ENCODE data around the gene SLC26A9. TPM values are rescaled to one million over a fixed set of nuclear protein-coding genes. Genes with fewer than 3 reads are reported as not detected.

Gene SLC26A9
- total RNA-seq, 1 donor from 2014 or later: not detected

DNA sequence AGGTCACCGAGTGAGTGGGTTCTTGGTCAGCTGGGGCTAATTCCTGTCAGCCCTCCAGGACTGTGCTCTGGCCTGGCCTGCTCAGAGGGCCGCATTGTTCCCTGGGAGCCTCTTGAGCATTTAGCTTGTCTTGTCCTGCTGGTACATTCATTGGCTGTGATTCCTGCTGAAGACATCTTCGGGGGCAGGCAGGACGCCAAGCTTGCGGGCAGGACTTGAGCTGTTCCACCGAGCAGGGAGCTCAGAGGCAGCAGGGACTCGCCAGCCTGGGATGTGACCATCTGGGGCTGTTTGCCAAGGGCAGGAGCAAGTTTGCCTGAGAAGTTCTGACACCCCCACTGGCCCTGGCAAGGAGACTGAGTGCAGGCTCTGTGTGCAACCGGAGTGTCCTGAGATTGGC is 7.0 kb upstream of the SLC26A9 start:
- peak; percentile 69 for DNase-seq (ENCODE audit: low read depth)
- peak; percentile 43 for FAIRE-seq
- H3K27me3 ChIP-seq (ENCODE audit: control insufficient read depth, insufficient read depth, low read length): peaks cover 20% of the 10 kb centered on the region
- TF ChIP-seq, protein P1, sequence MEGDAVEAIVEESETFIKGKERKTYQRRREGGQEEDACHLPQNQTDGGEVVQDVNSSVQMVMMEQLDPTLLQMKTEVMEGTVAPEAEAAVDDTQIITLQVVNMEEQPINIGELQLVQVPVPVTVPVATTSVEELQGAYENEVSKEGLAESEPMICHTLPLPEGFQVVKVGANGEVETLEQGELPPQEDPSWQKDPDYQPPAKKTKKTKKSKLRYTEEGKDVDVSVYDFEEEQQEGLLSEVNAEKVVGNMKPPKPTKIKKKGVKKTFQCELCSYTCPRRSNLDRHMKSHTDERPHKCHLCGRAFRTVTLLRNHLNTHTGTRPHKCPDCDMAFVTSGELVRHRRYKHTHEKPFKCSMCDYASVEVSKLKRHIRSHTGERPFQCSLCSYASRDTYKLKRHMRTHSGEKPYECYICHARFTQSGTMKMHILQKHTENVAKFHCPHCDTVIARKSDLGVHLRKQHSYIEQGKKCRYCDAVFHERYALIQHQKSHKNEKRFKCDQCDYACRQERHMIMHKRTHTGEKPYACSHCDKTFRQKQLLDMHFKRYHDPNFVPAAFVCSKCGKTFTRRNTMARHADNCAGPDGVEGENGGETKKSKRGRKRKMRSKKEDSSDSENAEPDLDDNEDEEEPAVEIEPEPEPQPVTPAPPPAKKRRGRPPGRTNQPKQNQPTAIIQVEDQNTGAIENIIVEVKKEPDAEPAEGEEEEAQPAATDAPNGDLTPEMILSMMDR (IDR thresholded peaks at IDR 0.05; ENCODE audit: insufficient read depth, low read length, severe bottlenecking): no peak
- no peak overlapping the region for H3K4me3 ChIP-seq (ENCODE audit: low read depth, low read length)
- no peaks in the 10 kb centered on the region for H3K36me3 ChIP-seq (ENCODE audit: control insufficient read depth, insufficient read depth, low read length)

DNA sequence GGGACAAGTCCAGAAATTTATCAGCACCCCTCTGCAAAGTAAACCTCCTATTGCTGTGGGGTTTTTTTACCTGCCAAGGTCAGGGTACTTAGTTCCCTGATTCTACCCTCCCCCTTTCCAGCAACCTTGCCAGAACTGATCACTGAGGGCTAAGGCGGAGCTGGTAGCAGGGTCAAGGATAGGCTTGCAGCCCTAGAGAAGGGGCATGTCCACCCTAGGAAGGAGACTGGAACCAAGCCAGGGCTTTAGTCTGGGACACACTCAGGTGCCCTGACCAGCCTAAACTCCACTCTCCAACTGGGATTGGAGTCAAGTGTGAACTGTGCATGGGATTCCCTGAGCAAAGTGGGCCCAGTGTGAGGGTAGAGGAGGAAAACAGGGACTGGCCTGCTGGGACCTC is 6.5 kb upstream of the SLC26A9 start:
- FAIRE-seq (no peak), DNase-seq (ENCODE audit: low read depth) (no peak)
- TF ChIP-seq, protein P1 (IDR thresholded peaks at IDR 0.05; ENCODE audit: insufficient read depth, low read length, severe bottlenecking): no peak
- Histone ChIP-seq H3K36me3 (ENCODE audit: control insufficient read depth, insufficient read depth, low read length) (no peaks in the 10 kb centered on the region), H3K27me3 (ENCODE audit: control insufficient read depth, insufficient read depth, low read length) (peaks cover 23% of the 10 kb centered on the region), H3K4me3 (ENCODE audit: low read depth, low read length) (no peak overlapping the region)

DNA sequence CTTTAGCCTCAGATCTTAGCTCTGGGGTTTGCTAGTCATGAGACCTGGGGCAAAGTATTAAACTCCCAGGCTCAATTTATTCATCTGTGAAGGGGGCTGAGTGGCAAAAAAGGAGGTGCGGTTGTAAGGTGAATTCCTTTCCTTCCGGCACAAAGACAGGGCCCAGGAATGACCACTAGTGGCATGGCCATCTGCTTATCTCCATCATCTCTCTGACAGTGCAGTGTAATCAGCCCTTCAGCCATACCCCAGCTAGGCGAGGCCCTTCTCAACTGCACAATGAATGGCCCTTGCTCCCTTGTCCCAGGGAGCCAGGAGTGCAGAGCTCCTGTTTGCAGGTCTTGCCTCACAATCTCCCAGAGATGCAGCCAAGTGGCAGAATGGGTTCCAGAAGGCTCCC is 5.6 kb upstream of the SLC26A9 start:
- DNase-seq (ENCODE audit: low read depth) (no peak), FAIRE-seq (no peak)
- H3K27me3 ChIP-seq (ENCODE audit: control insufficient read depth, insufficient read depth, low read length): peaks cover 28% of the 10 kb centered on the region
- H3K36me3 ChIP-seq (ENCODE audit: control insufficient read depth, insufficient read depth, low read length): no peaks in the 10 kb centered on the region
- TF ChIP-seq, protein P1 (IDR thresholded peaks at IDR 0.05; ENCODE audit: insufficient read depth, low read length, severe bottlenecking): no peak
- H3K4me3 ChIP-seq (ENCODE audit: low read depth, low read length): no peak overlapping the region

DNA sequence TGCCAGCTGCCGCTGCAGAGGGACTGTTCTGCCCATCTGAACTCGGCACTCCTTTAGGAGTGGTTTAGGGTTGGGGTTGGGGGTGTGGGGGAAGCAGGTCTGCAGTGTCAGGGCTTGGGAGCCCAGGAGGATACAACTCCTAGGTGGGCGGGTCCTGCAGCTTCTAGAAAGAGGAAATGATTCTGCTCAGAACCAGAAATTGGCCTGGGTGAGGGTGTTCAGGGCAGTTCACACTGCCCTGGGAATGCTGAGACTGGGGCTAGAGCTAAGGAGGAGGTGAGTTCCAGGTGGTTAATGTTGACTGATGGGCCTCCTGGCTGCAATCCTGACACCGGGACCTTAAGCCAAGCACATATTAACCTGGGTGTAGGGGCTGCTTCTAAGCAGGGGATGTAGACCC is 4.8 kb upstream of the SLC26A9 start:
- no peak for DNase-seq (ENCODE audit: low read depth)
- Histone ChIP-seq H3K27me3 (ENCODE audit: control insufficient read depth, insufficient read depth, low read length) (peaks cover 35% of the 10 kb centered on the region), H3K36me3 (ENCODE audit: control insufficient read depth, insufficient read depth, low read length) (no peaks in the 10 kb centered on the region), H3K4me3 (ENCODE audit: low read depth, low read length) (no peak overlapping the region)
- TF ChIP-seq, protein P1 (IDR thresholded peaks at IDR 0.05; ENCODE audit: insufficient read depth, low read length, severe bottlenecking): no peak
- FAIRE-seq: no peak

DNA sequence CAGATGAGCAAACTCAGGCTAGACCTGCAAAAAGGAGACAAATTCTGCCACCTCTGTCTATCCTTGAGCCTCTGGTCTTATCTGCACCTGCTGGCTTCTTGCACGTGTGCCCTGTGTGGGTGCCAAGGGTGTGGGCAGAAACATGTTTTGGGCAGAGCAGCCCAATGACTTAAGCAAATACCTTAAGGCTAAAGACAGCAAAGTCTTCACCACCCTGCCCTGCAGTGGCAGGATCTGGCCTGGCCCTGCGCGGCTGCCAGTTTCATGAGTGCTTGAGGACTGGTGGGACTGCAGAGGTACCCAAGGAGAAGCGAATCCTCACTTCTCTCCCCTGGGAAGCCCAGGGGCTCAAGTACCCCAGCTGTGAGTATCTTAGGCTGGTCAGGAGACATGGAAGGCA is 3.8 kb upstream of the SLC26A9 start:
- TF ChIP-seq, protein P1 (IDR thresholded peaks at IDR 0.05; ENCODE audit: insufficient read depth, low read length, severe bottlenecking): no peak
- no peak overlapping the region for H3K4me3 ChIP-seq (ENCODE audit: low read depth, low read length)
- peaks cover 45% of the 10 kb centered on the region for H3K27me3 ChIP-seq (ENCODE audit: control insufficient read depth, insufficient read depth, low read length)
- peak; percentile 74 for DNase-seq (ENCODE audit: low read depth)
- no peak for FAIRE-seq
- H3K36me3 ChIP-seq (ENCODE audit: control insufficient read depth, insufficient read depth, low read length): no peaks in the 10 kb centered on the region

DNA sequence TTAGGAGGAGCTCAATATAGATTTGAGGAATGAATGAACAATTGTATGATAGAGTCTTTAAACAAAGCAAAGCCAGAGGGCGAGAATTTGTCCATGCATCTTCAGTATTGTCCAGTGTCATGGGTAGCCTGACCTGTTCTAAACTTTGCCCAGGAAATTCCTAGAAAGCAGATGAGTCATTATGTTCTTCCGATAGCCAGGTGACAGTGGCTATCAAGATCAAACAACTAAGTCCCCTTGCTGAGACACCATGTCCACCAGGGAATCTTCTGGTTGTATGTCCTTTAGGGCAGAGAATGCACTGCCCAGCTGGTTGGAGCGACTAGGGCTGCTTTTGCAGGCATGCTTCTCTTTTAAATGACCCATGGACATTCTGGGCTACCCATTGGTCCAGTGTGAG is 1.8 kb upstream of the SLC26A9 start:
- Histone ChIP-seq H3K27me3 (ENCODE audit: control insufficient read depth, insufficient read depth, low read length) (peaks cover 51% of the 10 kb centered on the region), H3K36me3 (ENCODE audit: control insufficient read depth, insufficient read depth, low read length) (no peaks in the 10 kb centered on the region), H3K4me3 (ENCODE audit: low read depth, low read length) (no peak overlapping the region)
- FAIRE-seq (no peak), DNase-seq (ENCODE audit: low read depth) (no peak)
- TF ChIP-seq, protein P1 (IDR thresholded peaks at IDR 0.05; ENCODE audit: insufficient read depth, low read length, severe bottlenecking): no peak

Measured in bronchial epithelial cell (primary cell).